GM12892 (cell line): Measurements from ENCODE around the gene HOMER2.

Experiments used
- POLR2AphosphoS5 ChIP-seq: IDR thresholded peaks from 2 replicates; pipeline ENCODE4 v1.6.1; 2011; ENCODE audit warnings: low read depth, low read length, control low read depth
- TAF1 ChIP-seq: IDR thresholded peaks from 2 replicates; pipeline ENCODE4 v1.6.1; 2011; ENCODE audit warnings: low read depth, mild to moderate bottlenecking, control low read depth, low read length, borderline replicate concordance

- TF ChIP-seq POLR2AphosphoS5 (no peak), TAF1 (no peak)
Measured at GRCh38 chr15:82862886-82863285, 89.6 kb downstream of the HOMER2 start.
